Testis (tissue), 2 donors: ENCODE measurements around the gene AOC3.

Source experiments
- POLR2A ChIP-seq: fragments of 450-650 bp; IDR thresholded peaks from one replicate; pipeline ENCODE4 v1.6.1; 2017; ENCODE audit warnings: antibody characterized with exemption, mild to moderate bottlenecking, moderate library complexity
- TF ChIP-seq, protein P1 (sequence below), 3 experiments: fragments of 450-650 bp in 2 of 3; fragments of 200-600 bp in 1 of 3; sonication (generic) in 1 of 3; IDR thresholded peaks; one replicate each; pipeline ENCODE4 v1.5.1; 2016 to 2019; ENCODE audit warnings: antibody characterized with exemption in 3 of 3, mild to moderate bottlenecking in 2 of 3, moderate library complexity in 1 of 3

DNA sequence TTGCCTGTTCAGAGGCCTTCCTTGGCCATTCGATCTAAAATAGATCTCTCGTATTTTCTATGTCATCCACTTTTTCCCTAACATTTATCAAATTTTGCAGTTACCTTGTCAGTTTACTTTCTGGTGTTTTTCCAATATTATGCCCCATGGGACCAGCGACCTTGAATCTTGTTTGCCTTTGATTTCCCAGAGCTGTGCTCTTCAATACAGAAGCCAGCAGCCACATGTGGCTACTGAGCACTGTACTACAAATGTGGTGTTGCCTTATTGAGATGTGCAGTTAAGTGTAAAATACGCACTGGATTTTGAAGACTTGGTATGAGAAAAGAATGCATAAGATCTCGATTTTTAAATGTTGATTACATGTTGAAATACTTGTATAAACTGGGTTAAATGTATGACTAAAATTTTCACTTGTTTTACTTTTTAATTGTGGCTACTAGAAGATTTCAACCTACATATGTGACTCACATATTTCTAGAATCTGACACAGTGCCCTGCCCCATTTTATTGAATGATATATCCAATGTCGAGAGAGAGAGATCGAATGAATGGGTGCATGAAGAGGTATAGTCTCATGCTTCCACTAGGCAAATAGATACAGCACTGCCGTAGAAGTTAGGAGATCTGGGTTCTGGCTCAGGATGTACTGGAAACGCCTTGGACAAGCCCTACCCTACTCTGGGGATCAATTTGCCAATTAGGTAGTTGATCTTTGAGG lies 18.6 kb upstream of the AOC3 start:
- no peak for TF ChIP-seq POLR2A
- TF ChIP-seq, protein P1, sequence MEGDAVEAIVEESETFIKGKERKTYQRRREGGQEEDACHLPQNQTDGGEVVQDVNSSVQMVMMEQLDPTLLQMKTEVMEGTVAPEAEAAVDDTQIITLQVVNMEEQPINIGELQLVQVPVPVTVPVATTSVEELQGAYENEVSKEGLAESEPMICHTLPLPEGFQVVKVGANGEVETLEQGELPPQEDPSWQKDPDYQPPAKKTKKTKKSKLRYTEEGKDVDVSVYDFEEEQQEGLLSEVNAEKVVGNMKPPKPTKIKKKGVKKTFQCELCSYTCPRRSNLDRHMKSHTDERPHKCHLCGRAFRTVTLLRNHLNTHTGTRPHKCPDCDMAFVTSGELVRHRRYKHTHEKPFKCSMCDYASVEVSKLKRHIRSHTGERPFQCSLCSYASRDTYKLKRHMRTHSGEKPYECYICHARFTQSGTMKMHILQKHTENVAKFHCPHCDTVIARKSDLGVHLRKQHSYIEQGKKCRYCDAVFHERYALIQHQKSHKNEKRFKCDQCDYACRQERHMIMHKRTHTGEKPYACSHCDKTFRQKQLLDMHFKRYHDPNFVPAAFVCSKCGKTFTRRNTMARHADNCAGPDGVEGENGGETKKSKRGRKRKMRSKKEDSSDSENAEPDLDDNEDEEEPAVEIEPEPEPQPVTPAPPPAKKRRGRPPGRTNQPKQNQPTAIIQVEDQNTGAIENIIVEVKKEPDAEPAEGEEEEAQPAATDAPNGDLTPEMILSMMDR (IDR thresholded peaks at IDR 0.05): no peak
